ENCODE data around the gene CXCR6. TPM values are rescaled to one million over a fixed set of nuclear protein-coding genes. Genes with fewer than 3 reads are reported as not detected.

Gene CXCR6
- polyA plus RNA-seq, 1 donor from 2014 or later, result not detected

DNA sequence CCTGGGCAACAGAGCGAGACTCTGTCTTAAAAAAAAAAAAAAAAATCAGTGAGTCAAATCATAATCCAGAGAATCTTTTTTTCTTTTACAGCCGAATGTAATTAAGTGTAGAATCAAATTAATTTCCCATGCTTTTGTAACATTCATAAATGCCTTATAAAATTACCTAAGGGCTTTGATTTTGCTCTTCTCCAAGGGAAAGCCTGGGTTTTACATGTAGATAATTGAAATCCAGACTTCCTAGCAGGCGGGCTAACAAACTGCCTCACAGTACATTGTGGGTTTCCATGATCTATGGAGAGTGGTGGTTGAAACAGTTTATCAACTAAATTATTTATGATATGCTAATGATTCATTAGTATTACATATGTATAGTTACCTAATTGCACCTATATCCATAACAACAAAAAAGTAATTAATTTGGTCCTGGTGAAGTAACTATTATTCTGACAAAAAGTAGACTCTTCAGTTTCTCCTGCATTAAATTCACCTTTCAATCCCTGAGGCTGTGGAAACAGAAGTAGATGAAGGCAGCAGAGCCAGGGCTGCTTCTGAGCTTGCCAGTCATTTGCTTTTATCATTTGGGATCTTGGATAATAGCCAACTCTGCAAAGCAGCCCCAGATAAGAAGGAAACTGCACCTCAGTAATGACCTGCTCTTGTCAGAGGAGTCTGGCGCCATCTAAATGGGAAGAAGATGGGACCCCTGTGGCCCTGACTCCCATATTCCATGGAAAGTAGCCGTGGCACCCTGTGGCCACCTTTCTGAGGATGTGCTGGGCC, 47.4 kb upstream of the CXCR6 start:
- Histone ChIP-seq H3K9me2 (ENCODE audit: insufficient read depth, low read length) (no peaks in the 10 kb centered on the region), H3K79me2 (replicated peaks; ENCODE audit: insufficient read depth, low read length) (no peaks in the 10 kb centered on the region), H2AFZ (ENCODE audit: low read depth, low read length) (no peak overlapping the region), H3K27ac (ENCODE audit: low read length) (no peak overlapping the region), H3K4me3 (ENCODE audit: low read length) (no peak overlapping the region), H4K20me1 (ENCODE audit: insufficient read depth) (no peaks in the 10 kb centered on the region), H3K36me3 (ENCODE audit: insufficient read depth, low read length) (no peaks in the 10 kb centered on the region), H3K4me2 (ENCODE audit: low read length) (no peak overlapping the region), H3F3A (ENCODE audit: insufficient read depth, low read length, poor library complexity, severe bottlenecking) (no peaks in the 10 kb centered on the region), H3K9ac (ENCODE audit: low read length) (no peak overlapping the region), H3K9me3 (ENCODE audit: low read length) (no peaks in the 10 kb centered on the region), H3K27me3 (ENCODE audit: insufficient read depth, low read depth, low read length) (no peaks in the 10 kb centered on the region)
- TF ChIP-seq RAD21 (conservative IDR thresholded peaks at IDR 0.05) (no peak), MXI1 (conservative IDR thresholded peaks at IDR 0.05; ENCODE audit: poor library complexity, severe bottlenecking) (no peak), EZH2 (IDR thresholded peaks at IDR 0.05; ENCODE audit: borderline replicate concordance, insufficient read depth, low read length, poor library complexity, severe bottlenecking) (no peak), TAF1 (IDR thresholded peaks at IDR 0.05; ENCODE audit: low read depth) (no peak), EP300 (conservative IDR thresholded peaks at IDR 0.05; ENCODE audit: poor library complexity, severe bottlenecking) (no peak), SMC3 (conservative IDR thresholded peaks at IDR 0.05; ENCODE audit: poor library complexity) (no peak), POLR2AphosphoS5 (IDR thresholded peaks at IDR 0.05) (no peak), CTCF (IDR thresholded peaks at IDR 0.05; ENCODE audit: poor library complexity, severe bottlenecking) (no peak)
- TF ChIP-seq, protein P1, sequence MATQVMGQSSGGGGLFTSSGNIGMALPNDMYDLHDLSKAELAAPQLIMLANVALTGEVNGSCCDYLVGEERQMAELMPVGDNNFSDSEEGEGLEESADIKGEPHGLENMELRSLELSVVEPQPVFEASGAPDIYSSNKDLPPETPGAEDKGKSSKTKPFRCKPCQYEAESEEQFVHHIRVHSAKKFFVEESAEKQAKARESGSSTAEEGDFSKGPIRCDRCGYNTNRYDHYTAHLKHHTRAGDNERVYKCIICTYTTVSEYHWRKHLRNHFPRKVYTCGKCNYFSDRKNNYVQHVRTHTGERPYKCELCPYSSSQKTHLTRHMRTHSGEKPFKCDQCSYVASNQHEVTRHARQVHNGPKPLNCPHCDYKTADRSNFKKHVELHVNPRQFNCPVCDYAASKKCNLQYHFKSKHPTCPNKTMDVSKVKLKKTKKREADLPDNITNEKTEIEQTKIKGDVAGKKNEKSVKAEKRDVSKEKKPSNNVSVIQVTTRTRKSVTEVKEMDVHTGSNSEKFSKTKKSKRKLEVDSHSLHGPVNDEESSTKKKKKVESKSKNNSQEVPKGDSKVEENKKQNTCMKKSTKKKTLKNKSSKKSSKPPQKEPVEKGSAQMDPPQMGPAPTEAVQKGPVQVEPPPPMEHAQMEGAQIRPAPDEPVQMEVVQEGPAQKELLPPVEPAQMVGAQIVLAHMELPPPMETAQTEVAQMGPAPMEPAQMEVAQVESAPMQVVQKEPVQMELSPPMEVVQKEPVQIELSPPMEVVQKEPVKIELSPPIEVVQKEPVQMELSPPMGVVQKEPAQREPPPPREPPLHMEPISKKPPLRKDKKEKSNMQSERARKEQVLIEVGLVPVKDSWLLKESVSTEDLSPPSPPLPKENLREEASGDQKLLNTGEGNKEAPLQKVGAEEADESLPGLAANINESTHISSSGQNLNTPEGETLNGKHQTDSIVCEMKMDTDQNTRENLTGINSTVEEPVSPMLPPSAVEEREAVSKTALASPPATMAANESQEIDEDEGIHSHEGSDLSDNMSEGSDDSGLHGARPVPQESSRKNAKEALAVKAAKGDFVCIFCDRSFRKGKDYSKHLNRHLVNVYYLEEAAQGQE (IDR thresholded peaks at IDR 0.05; ENCODE audit: borderline replicate concordance), result no peak

- TF ChIP-seq SMC3 (conservative IDR thresholded peaks at IDR 0.05; ENCODE audit: poor library complexity) (no peak), TAF1 (IDR thresholded peaks at IDR 0.05; ENCODE audit: low read depth) (no peak), CTCF (IDR thresholded peaks at IDR 0.05; ENCODE audit: poor library complexity, severe bottlenecking) (no peak), MXI1 (conservative IDR thresholded peaks at IDR 0.05; ENCODE audit: poor library complexity, severe bottlenecking) (no peak), EP300 (conservative IDR thresholded peaks at IDR 0.05; ENCODE audit: poor library complexity, severe bottlenecking) (no peak), POLR2AphosphoS5 (IDR thresholded peaks at IDR 0.05) (no peak), RAD21 (conservative IDR thresholded peaks at IDR 0.05) (no peak), EZH2 (IDR thresholded peaks at IDR 0.05; ENCODE audit: borderline replicate concordance, insufficient read depth, low read length, poor library complexity, severe bottlenecking) (no peak)
- TF ChIP-seq, protein P1 (IDR thresholded peaks at IDR 0.05; ENCODE audit: borderline replicate concordance), result no peak
- no peak overlapping the region for H3K4me2 ChIP-seq (ENCODE audit: low read length)
Measured at GRCh38 chr3:45896956-45897355, 46.3 kb upstream of the CXCR6 start.

More at GRCh38 chr3:45896956-45897355, 46.3 kb upstream of the CXCR6 start:
- Histone ChIP-seq H3K27me3 (ENCODE audit: insufficient read depth, low read depth, low read length) (no peaks in the 10 kb centered on the region), H3K4me3 (ENCODE audit: low read length) (no peak overlapping the region), H3K79me2 (replicated peaks; ENCODE audit: insufficient read depth, low read length) (no peaks in the 10 kb centered on the region), H4K20me1 (ENCODE audit: insufficient read depth) (no peaks in the 10 kb centered on the region), H3K9me3 (ENCODE audit: low read length) (no peaks in the 10 kb centered on the region), H3K27ac (ENCODE audit: low read length) (no peak overlapping the region), H2AFZ (ENCODE audit: low read depth, low read length) (no peak overlapping the region), H3F3A (ENCODE audit: insufficient read depth, low read length, poor library complexity, severe bottlenecking) (no peaks in the 10 kb centered on the region), H3K9me2 (ENCODE audit: insufficient read depth, low read length) (no peaks in the 10 kb centered on the region), H3K36me3 (ENCODE audit: insufficient read depth, low read length) (no peaks in the 10 kb centered on the region), H3K9ac (ENCODE audit: low read length) (no peak overlapping the region)

Data from neural cell (in vitro differentiated cells).